ENCODE results near the gene SLC9A5.

Gene SLC9A5

DNA sequence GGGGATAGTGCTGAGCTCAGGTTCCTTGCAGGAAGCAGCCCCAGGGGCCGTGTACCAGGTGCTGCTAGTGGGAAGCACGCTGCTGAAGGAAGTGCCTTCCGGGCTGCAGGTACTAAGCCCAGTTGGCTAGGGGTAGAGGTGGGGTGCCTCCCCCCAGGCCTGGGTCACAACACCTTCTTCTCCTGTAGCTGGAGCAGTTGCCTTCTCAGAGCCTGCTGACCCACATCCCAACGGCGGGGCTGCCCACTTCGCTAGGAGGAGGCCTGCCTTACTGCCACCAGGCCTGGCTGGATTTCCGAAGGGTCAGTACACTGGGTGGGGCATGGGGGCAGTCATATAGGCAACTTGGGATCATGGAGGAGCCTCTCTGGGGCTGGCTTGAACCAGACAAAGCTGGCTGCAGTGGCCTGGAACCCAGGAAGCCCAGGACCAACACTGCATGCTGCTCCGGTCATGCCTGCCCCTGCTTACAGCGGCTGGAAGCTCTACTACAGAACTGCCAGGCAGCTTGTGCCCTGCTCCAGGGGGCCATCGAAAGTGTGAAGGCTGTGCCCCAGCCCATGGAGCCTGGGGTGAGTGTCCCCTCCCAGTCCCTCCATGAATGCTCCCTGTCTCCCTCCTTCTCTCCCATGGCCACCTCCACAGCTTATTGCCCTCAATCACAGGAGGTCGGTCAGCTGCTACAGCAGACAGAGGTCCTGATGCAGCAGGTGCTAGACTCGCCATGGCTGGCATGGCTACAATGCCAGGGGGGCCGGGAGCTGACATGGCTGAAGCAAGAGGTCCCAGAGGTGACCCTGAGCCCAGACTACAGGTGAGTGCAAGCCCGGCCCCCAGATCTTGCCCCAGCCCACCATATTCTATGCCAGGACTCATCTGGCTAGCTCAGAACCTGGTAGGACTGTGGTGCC lies 33.0 kb downstream of the SLC9A5 start:
- DNase-seq (ENCODE audit: low read depth in 3 of 3), result no peak

- no peak for DNase-seq (ENCODE audit: low read depth in 3 of 3)
Measured at GRCh38 chr16:67282447-67282805, 33.6 kb downstream of the SLC9A5 start.

GRCh38 chr16:67283039-67283825 lies 34.5 kb downstream of the SLC9A5 start:
- no peak for DNase-seq (ENCODE audit: low read depth in 3 of 3)

- no peak for DNase-seq (ENCODE audit: low read depth in 3 of 3)
Measured at GRCh38 chr16:67283826-67284555, 35.2 kb downstream of the SLC9A5 start.

DNA sequence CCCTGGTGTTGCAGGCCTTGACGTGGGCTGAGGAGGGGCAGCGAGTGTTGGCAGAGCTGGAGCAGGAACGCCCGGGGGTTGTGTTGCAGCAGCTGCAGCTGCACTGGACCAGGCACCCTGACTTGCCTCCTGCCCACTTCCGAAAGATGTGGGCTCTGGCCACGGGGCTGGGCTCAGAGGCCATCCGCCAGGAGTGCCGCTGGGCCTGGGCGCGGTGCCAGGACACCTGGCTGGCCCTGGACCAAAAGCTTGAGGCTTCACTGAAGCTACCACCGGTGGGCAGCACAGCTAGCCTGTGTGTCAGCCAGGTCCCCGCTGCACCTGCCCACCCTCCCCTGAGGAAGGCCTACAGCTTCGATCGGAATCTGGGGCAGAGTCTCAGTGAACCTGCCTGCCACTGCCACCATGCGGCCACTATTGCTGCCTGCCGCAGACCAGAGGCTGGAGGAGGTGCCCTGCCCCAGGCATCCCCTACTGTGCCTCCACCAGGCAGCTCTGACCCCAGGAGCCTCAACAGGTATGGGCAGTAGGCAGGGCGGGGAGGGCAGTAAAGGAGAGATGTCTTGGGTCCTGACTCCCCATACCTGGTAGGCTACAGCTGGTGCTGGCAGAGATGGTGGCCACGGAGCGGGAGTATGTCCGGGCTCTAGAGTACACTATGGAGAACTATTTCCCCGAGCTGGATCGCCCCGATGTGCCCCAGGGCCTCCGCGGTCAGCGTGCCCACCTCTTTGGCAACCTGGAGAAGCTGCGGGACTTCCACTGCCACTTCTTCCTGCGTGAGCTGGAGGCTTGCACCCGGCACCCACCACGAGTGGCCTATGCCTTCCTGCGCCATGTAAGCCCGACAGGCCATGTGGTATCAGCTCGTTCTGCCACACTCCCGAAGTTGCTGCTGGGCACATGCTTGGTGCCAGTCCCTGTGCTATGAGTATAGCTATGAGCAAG lies 36.2 kb downstream of the SLC9A5 start:
- no peak for DNase-seq (ENCODE audit: low read depth in 3 of 3)

DNA sequence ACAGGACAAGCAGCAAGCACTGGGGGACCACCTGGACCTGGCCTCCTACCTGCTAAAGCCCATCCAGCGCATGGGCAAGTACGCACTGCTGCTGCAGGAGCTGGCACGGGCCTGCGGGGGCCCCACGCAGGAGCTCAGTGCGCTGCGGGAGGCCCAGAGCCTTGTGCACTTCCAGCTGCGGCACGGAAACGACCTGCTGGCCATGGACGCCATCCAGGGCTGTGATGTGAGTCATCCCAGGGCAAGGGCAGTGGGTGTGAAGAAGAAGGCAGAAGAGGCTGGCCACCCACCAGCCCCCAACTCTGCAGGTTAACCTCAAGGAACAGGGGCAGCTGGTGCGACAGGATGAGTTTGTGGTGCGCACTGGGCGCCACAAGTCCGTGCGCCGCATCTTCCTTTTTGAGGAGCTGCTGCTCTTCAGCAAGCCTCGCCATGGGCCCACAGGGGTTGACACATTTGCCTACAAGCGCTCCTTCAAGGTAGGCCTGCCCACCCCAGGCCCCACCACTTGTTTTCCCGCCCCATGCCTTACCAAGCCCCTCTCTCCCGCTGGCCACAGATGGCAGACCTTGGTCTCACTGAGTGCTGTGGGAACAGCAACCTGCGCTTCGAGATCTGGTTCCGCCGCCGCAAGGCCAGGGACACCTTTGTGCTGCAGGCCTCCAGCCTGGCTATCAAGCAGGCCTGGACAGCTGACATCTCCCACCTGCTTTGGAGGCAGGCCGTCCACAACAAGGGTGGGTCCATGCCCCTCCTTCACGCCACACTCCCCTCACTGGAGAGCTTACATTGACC lies 37.9 kb downstream of the SLC9A5 start:
- DNase-seq (ENCODE audit: low read depth in 3 of 3), result no peak

DNA sequence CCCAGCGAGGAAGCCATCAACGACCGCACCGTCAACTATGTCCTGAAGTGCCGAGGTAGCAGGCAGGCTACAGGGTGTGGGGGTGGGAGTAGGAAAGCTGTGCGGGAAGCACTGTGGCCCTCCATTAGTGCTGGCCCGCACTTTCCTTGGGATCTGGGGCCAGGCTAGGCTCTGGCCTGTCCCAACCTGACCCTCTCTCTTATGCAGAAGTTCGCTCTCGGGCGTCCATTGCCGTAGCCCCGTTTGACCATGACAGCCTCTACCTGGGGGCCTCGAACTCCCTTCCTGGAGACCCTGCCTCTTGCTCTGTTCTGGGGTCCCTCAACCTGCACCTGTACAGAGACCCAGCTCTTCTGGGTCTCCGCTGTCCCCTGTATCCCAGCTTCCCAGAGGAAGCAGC lies 39.2 kb downstream of the SLC9A5 start:
- no peak for DNase-seq (ENCODE audit: low read depth in 3 of 3)

DNA sequence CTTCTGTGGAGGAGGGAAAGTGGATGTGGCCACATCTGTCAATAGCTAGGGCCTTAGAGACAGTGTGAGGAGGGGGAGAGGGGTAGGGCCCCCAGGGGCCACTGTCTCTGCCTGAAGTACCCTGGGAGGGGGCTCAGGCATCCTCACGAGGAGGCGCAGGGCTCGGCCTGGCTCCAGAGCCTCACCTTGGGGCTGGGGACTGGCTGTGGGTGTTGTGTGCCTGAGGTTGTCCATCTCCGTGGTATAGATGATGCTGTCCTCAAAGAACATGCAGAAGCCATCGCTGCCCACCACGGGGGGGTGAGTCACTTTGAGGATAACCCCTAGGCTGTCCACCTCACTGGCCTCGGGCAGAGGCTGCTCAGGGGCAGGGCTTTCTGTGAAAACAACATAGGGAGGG lies 42.7 kb downstream of the SLC9A5 start:
- no peak for DNase-seq (ENCODE audit: low read depth in 3 of 3)

- no peak for DNase-seq (ENCODE audit: low read depth in 3 of 3)
Measured at GRCh38 chr16:67294171-67294757, 45.5 kb downstream of the SLC9A5 start.

DNA sequence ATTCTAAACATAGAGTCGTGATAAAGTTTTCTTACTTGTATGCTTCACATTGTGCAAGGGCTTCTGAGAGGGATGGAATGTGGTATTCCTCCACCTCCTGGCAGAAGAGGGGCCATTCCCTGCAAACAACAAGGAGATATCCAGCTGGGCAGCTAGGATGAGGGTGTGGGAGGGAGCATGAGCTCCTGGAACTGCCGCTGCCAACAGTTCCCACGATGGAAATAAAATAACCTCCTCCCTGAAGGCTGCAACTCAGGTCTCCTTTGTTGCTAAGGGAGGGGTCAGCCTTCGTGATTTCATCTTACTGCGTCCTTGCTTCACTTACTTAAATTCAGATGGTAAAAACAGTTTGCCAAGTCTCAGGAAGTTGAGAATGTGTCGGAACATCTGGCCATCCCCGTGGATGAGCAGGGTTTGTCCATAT lies 46.2 kb downstream of the SLC9A5 start:
- DNase-seq (ENCODE audit: low read depth in 3 of 3), result no peak

DNA sequence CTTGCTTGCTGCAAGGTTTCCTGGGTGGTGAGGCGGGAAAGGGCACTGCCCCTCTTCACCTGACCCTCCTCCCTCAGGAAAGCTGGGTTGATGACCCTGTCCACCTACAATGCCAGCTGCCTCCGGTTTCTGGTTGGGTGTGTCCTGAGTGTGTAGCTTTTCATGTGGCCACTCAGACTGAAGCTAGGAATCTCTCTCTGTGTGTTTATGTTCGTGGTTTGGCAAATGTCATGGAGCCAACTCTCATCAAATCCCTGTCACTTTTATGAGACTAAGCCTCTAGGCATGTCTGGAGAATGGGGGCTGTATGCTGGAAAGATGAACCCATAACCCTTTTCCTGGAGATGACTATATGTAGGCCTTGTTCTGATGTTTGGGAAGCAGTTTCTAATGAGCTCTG lies 47.6 kb downstream of the SLC9A5 start:
- DNase-seq (ENCODE audit: low read depth in 3 of 3), result no peak

GRCh38 chr16:67298277-67298676 lies 49.5 kb downstream of the SLC9A5 start:
- no peak for DNase-seq (ENCODE audit: low read depth in 3 of 3)

GRCh38 chr16:67299269-67299668 lies 50.5 kb downstream of the SLC9A5 start:
- DNase-seq (ENCODE audit: low read depth in 3 of 3), result no peak

DNA sequence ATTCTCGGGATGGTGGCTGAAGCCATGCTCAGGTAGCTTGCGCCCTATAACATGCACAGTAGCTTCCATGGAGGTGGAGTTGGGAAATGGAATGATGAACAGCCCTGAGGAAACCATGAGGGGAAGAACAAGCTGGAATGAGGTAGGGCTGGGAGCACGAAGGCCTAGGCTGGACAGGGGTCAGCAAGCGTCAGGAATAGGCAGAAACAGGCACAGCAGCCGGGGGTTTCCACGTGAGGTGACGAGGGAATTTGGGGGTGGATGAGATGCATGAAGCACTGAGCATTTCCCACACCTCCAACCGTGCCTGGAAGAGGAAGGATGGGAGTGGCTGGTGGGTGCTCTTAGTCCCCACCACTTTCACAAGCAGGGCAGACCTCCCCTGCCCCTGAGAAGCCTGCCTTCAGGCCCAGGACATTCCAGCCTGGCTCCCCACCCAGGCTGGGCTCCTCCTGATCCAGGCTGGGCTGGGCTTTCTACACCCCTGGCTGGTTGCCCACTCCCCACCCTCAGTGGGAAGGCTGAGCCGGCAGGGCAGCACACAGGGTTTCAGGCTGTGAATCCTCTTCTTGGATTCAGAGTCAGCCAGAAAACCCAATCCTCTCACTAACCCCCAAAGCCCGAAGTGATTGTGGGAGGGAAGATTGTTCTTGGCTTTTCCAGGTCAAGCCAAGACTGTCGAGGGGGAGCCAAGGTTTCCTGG lies 52.5 kb downstream of the SLC9A5 start:
- no peak for DNase-seq (ENCODE audit: low read depth in 3 of 3)

DNA sequence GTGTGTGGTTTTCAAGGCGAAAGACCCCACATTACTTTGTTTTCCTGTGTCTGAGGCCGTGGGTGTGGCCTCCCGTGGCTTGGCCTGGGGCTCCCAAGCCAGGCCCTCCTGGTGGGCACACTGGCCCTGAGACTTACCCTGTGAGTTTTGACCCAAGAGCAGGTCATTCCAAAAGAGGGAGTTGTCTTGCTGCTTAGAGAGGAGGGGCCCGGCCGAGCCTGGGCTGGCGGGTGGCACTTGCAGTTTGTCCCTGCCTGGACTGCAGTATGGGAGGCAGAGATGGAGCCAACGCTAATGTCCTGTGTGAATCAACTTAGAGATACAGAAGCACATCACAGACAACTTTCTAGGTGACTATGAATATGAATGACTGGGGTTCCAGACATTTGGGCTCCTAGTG lies 53.3 kb downstream of the SLC9A5 start:
- no peak for DNase-seq (ENCODE audit: low read depth in 3 of 3)

DNA sequence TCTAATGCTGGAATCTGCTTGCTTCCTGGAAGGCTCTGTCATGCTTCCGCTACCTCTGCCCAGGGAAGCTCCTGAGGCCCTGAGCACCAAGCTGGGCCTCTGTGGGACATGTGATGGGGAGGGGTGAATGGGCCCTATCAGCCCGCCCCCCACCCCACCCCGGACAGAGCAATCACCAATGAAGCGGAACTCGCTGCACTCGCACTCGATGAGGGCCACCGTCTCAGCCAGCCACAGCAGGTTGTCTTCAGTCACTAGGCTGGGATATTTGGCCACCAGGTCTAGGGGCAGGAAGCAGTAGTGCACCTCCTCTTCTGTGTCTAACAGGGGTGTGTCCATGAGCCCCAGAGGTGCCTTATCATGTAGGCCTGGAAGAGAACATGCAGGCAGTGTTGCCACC lies 54.2 kb downstream of the SLC9A5 start:
- DNase-seq (ENCODE audit: low read depth in 3 of 3), result no peak

GRCh38 chr16:67304020-67304419 lies 55.2 kb downstream of the SLC9A5 start:
- DNase-seq (ENCODE audit: low read depth in 3 of 3), result no peak

DNA sequence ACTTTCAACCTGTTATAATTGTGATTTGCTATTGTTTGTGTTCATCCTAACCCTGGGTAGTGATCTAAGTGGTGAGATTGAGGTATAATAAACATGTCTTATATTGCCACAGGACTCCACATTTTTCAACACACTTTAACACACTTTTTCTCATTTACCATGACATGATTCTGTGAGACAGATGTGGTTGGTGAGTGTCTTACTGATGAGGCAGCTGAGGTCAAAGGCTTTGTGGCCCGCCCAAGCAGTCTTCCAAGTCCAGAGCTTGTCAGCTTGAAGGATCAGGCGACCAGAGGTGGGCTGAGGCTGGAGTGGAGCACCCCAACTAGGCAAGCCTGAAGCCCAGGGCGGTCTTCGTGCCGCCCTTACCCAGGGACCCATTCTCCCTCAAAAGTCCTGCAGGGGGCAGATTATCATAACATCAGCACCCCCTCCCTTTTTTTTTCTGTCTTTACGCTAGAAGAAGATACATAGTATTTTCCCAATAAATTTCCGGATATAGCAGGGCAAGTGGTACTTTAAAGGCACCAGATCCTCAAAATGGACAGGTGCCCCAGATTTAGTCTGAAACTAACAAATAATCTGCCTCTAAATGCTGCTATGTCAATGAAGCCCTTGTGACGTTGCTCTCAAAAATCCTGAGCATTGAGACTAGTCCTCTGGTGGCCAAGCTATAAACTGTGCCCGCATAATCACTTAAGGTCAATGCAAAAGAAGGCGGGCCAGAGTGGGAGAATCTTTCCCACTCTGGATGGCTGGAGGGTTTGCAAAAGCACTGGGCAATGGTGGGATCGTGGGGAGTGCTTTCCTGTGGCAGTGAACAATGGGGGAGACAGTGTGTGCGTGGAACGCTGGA lies 56.7 kb downstream of the SLC9A5 start:
- no peak for DNase-seq (ENCODE audit: low read depth in 3 of 3)
